ENCODE data around the gene GOPC.
A peak's percentile ranks its signal among the peaks of the same experiment; 100 is the strongest.
"Not testable (repeated sequence)": the region's sequence is repeated elsewhere in the genome, so short reads cannot be mapped to it uniquely, and the experiment has no call there.

GOPC gene

DNA sequence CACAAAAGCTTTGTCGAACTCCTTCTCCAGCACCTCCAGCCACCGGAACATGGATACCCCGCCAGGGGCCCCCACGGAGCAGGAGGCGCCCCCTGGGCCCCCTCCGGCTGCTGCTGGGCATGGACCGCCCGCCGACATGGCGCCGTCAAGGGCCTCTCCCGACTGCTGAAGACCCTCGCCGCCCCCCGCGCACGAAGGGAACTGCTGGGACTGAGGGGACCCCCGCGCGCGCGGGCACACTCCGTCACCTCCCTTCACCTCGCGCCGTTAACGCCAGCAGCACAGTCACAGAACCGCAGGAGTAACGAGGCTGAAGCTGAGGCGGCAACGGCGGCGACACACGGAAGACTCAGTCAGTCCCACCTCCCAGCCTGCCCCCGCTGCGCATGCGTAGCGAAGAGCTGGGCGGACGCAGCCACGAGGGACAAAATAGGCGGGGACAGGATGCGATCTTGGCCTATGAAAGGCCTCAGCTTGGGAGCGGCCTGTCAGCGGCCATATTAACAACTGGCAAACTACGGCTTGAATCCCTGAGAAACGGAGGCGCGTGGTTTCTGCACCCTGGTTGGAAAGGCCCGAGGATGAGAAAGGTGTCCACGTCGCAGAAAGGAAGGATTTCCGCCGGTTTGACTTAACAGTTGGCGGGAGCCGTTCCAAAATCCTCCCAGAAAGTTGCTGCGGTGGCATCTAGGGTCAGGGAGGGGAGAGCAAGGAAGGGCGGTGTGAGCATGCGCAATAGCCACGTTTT lies at the start of gene GOPC:
TSS of gene GOPC (minus strand) at position 361 of the 748 bp plus-strand sequence. CDS start at position 138, 223 bp downstream.
- peak; percentile 98 for DNase-seq (ENCODE audit: low spot score)

DNA sequence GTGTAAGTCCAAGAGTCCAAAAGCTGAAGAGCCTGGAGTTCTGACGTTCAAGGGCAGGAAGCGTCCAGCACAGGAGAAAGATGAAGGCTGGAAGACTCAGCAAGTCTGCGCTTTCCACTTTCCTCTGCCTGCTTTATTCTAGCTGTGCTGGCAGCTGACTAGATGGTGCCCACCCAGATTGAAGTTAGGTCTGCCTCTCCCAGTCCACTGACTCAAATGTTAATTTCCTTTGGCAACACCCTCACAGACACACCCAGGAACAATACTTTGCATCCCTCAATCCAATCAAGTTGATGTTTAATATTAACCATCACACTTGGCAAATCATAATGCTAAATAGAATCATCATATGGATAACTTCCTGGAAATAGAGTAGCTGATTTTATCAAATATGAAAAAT lies 49.7 kb upstream of the GOPC start:
- not testable (repeated sequence) for DNase-seq (ENCODE audit: low spot score)

DNA sequence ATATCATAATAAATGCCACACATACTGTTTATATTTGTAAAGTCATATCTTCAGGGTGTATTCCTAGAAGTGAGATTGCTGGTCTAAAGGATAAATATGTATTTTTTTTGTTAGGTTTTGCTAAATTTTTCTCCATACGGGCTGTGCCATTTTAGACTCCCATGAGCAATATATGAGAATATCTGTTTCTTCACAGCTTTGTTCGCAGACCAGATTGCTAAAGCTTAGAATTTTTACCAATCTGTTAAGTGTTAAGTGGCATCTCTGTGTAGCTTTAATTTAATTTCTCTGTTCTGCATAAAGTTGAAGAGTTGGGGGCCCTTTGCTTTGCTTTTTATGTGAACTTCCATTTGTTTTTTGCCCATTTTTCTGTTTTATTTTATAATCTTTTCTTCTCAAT lies 40.7 kb upstream of the GOPC start:
- no peak for DNase-seq (ENCODE audit: low spot score)

DNA sequence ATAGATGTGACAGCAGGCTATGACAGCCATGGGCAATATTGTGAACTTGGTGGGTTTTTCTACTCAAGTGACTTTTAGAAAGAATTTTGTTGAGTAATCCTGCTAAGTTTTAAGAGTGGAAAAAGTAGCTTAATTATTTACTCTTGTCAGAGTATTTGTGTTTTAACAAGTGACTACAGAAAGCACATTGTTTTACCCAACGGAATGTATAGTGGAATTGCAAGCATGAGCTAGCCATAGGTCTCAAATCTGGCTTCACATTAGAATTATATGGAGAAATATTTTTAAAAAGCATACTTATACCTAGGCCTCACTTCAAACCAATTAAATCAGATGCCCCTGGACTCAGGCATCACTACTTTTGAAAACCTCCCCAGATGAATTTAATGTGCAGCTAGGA lies 35.5 kb upstream of the GOPC start:
- DNase-seq (ENCODE audit: low spot score) = no peak

DNA sequence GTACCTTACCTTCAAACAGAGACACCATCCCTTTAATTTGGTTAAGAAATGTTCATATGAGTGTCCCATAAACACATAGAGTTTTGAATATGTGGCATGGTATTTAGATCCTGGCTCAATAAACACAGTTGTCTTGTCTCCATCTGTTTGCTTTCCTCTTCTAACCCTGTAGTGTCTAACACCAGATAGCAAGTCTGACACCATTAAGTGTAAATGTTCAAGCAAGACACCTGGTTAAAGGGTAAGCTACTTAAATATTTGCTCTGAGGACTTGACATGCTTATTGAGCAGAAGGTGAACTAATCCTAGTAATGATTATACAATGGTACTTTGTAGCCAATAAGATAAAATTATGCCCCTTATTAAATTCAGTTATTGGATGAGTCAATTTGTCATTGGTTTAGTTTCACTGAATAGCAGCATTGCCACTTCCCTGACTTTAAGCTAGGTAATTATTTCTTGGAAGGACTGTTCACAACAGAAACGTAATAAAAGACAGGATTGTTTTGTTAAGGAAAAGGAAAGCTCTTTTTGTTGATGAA lies 26.9 kb upstream of the GOPC start:
- DNase-seq (ENCODE audit: low spot score) = no peak

- DNase-seq (ENCODE audit: low spot score) = no peak
Observed at GRCh38 chr6:117627533-117627932, 25.2 kb upstream of the GOPC start.

- DNase-seq (ENCODE audit: low spot score) = no peak
Observed at GRCh38 chr6:117624869-117625481, 22.7 kb upstream of the GOPC start.

- no peak for DNase-seq (ENCODE audit: low spot score)
Observed at GRCh38 chr6:117619178-117619577, 16.9 kb upstream of the GOPC start.

- no peak for DNase-seq (ENCODE audit: low spot score)
Observed at GRCh38 chr6:117617210-117618035, 15.1 kb upstream of the GOPC start.

- peak; percentile 51 for DNase-seq (ENCODE audit: low spot score)
Observed at GRCh38 chr6:117616391-117617209, 14.3 kb upstream of the GOPC start.

- no peak for DNase-seq (ENCODE audit: low spot score)
Observed at GRCh38 chr6:117615750-117616390, 13.6 kb upstream of the GOPC start.

GRCh38 chr6:117613920-117614560 lies 11.7 kb upstream of the GOPC start:
- DNase-seq (ENCODE audit: low spot score) = no peak

GRCh38 chr6:117607511-117607910 lies 5.2 kb upstream of the GOPC start:
- DNase-seq (ENCODE audit: low spot score) = no peak

GRCh38 chr6:117605169-117605826 lies 3.0 kb upstream of the GOPC start:
- peak; percentile 67 for DNase-seq (ENCODE audit: low spot score)

GRCh38 chr6:117603821-117604220 lies 1.5 kb upstream of the GOPC start:
- no peak for DNase-seq (ENCODE audit: low spot score)

DNA sequence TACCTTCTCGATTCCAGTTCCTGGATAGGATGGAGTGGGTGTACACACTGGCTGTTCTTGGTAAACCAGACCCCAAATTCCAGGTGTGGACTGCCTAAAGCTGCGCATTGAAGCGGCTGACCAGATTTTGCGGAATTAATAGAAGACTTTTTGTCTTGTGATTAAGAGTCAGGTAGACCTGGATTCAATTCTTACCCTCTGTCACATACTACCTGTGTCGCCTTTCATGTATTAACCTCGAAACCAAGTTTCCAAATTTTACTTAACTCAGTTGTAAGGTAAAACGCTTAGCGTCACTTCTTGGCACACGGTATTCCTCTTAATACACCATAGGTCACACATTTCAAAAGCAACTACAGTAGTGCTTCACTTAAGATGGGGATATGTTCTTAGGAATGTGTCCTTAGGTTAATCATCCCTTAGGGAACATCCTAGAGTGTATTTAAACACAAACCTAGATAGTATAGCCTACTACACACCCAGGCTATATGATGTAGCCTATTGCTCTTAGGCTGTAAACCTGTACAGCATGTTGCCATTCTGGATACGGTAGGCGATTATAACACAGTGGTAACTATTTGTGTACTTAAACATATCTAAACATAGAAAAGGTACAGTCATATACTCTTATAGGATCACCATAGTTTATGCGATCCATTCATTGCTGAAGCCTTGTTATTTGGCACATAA lies 733 bp upstream of the GOPC start:
- DNase-seq (ENCODE audit: low spot score) = no peak

- DNase-seq (ENCODE audit: low spot score) = no peak
Observed at GRCh38 chr6:117601811-117602150, 530 bp downstream of the GOPC start.

- DNase-seq (ENCODE audit: low spot score) = no peak
Observed at GRCh38 chr6:117600008-117600743, 2.1 kb downstream of the GOPC start.

GRCh38 chr6:117597755-117598154 lies 4.6 kb downstream of the GOPC start:
- DNase-seq (ENCODE audit: low spot score) = no peak

Measured in CD4-positive, alpha-beta T cell treated with Interleukin-15 for 4 hours (primary cell).